Gastroesophageal sphincter (tissue), 4 donors: ENCODE data around the gene DYRK4. TPM values are rescaled to one million over a fixed set of nuclear protein-coding genes. Genes with fewer than 3 reads are reported as not detected.
"Not testable (repeated sequence)": the region's sequence is repeated elsewhere in the genome, so short reads cannot be mapped to it uniquely, and the experiment has no call there.

Experiments used
- ATAC-seq: fragments of 150-250 bp; one replicate; pipeline ENCODE4 v1.9.1; 2016; ENCODE audit warnings: mild to moderate bottlenecking, moderate library complexity
- H3K27ac ChIP-seq, 4 donors: fragments of 200-600 bp; sonication (generic) in 3 of 4; 1 replicate in 3 of 4; 2 replicates in 1 of 4; pipeline ENCODE4 v1.5.1; 2016 to 2019
- H3K27me3 ChIP-seq: fragments of 200-600 bp; sonication (generic); one replicate; pipeline ENCODE4 v1.5.1; 2019
- H3K36me3 ChIP-seq, 2 donors: fragments of 200-600 bp; sonication (generic); one replicate each; pipeline ENCODE4 v1.5.1; 2019; ENCODE audit warnings: control low read depth in 1 of 2
- H3K4me1 ChIP-seq, 3 donors: fragments of 200-600 bp; sonication (generic); 1 replicate in 2 of 3; 2 replicates in 1 of 3; pipeline ENCODE4 v1.5.1; 2016 to 2019; ENCODE audit warnings: control low read depth in 2 of 3
- H3K4me3 ChIP-seq, 2 donors: fragments of 200-600 bp; sonication (generic); one replicate each; pipeline ENCODE4 v1.5.1; 2019; ENCODE audit warnings: mild to moderate bottlenecking in 1 of 2, moderate library complexity in 1 of 2
- H3K9me3 ChIP-seq, 3 donors: fragments of 200-600 bp; sonication (generic); one replicate each; pipeline ENCODE4 v1.5.1; 2017 to 2019; ENCODE audit warnings: control low read depth in 2 of 3
- EP300 ChIP-seq: sonication (generic); formaldehyde crosslinking; IDR thresholded peaks from one replicate; pipeline ENCODE4 v1.6.1; 2017; ENCODE audit warnings: antibody characterized with exemption, mild to moderate bottlenecking
- POLR2A ChIP-seq, 2 donors: fragments of 450-650 bp; IDR thresholded peaks; one replicate each; pipeline ENCODE4 v1.6.1; 2017; ENCODE audit warnings: antibody characterized with exemption in 2 of 2, mild to moderate bottlenecking in 2 of 2, moderate library complexity in 1 of 2
- POLR2AphosphoS5 ChIP-seq: sonication (generic); formaldehyde crosslinking; IDR thresholded peaks from one replicate; pipeline ENCODE4 v1.6.1; 2017; ENCODE audit warnings: antibody characterized with exemption
- WGBS, 2 donors: methylation state at CpG; one replicate each; pipeline ENCODE4 v1.1.5; 2018; ENCODE audit warnings: low coverage in 1 of 2; 5-methylcytosine and 5-hydroxymethylcytosine counted together
- total RNA-seq, 4 donors: library from RNA; depleted of rRNA; stranded (reverse); fragments of >200 nt; gene quantifications; one replicate each; pipeline ENCODE4 v1.1.0, GENCODE V29; 2016
- TF ChIP-seq, protein P1 (sequence below), 4 experiments: fragments of 200-600 bp in 2 of 4; fragments of 450-650 bp in 2 of 4; sonication (generic) in 1 of 4; IDR thresholded peaks; one replicate each; pipeline ENCODE4 v1.5.1; 2017 to 2019; ENCODE audit warnings: antibody characterized with exemption in 4 of 4, mild to moderate bottlenecking in 2 of 4, moderate library complexity in 2 of 4

Gene DYRK4, protein sequence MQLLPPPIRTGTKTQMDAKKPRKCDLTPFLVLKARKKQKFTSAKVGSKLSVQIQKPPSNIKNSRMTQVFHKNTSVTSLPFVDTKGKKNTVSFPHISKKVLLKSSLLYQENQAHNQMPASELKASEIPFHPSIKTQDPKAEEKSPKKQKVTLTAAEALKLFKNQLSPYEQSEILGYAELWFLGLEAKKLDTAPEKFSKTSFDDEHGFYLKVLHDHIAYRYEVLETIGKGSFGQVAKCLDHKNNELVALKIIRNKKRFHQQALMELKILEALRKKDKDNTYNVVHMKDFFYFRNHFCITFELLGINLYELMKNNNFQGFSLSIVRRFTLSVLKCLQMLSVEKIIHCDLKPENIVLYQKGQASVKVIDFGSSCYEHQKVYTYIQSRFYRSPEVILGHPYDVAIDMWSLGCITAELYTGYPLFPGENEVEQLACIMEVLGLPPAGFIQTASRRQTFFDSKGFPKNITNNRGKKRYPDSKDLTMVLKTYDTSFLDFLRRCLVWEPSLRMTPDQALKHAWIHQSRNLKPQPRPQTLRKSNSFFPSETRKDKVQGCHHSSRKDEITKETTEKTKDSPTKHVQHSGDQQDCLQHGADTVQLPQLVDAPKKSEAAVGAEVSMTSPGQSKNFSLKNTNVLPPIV
- 10 to 100 TPM; 43.1 to 53.9 (median 47.1) TPM for total RNA-seq

DNA sequence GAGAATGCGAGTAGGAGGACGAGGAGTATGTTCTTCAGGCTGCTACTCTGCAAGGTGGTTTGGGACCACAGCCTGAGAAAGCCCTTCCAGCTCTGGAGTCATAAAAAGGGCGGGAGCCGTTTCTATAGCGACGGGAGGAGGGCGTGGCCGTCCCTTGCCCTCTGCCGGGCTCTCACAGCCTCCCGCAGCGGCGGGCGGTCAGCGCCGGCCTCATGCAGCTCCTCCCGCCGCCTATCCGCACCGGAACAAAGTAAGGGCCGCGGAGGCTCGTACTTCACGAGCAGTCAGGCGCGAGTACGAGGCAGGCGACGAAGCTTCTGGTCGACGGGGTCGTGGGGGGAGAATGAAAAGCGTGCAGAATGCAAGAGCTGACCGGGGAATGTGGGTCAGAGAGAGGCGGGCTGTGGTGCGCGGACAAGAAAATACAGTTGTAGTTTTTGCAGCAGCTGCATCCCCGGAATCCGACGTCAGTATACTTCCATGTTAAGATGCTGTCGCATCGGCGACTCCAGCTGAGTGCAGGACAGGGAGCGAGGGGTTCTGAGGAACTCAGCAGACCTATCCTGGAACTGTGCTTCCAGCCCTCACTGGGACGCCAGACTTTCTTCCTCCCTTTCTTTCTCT, at the start of gene DYRK4:
DYRK4 (plus strand) TSS at position 175 of the 624 bp plus-strand sequence; CDS start at position 213, 38 bp downstream.
- 8 to 22% methylated on average over 9 to 18 of the region's 44 CpGs for WGBS, 2 donors
- peak; percentile 88 for ATAC-seq
- Histone ChIP-seq H3K4me3 (peak within 1 kb of the TSS; percentile 15 to 39), H3K27me3 (peaks cover 11% of the 10 kb centered on the region), H3K9me3 (no peaks in the 10 kb centered on the region), H3K36me3 (no peaks in the 10 kb centered on the region), H3K4me1 (peaks cover 0 to 12% (median 3%) of the 10 kb centered on the region in 3 donors), H3K27ac (peak within 1 kb of the TSS in 2 of 4 donors; percentile 12)
- TF ChIP-seq, protein P1, sequence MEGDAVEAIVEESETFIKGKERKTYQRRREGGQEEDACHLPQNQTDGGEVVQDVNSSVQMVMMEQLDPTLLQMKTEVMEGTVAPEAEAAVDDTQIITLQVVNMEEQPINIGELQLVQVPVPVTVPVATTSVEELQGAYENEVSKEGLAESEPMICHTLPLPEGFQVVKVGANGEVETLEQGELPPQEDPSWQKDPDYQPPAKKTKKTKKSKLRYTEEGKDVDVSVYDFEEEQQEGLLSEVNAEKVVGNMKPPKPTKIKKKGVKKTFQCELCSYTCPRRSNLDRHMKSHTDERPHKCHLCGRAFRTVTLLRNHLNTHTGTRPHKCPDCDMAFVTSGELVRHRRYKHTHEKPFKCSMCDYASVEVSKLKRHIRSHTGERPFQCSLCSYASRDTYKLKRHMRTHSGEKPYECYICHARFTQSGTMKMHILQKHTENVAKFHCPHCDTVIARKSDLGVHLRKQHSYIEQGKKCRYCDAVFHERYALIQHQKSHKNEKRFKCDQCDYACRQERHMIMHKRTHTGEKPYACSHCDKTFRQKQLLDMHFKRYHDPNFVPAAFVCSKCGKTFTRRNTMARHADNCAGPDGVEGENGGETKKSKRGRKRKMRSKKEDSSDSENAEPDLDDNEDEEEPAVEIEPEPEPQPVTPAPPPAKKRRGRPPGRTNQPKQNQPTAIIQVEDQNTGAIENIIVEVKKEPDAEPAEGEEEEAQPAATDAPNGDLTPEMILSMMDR (IDR thresholded peaks at IDR 0.05), result peak in 1 of 4 experiments; percentile 9
- TF ChIP-seq POLR2AphosphoS5, result no peak
- no peak for TF ChIP-seq EP300
- peak in 1 of 2 donors; percentile 33 for TF ChIP-seq POLR2A (IDR thresholded peaks at IDR 0.05)

DNA sequence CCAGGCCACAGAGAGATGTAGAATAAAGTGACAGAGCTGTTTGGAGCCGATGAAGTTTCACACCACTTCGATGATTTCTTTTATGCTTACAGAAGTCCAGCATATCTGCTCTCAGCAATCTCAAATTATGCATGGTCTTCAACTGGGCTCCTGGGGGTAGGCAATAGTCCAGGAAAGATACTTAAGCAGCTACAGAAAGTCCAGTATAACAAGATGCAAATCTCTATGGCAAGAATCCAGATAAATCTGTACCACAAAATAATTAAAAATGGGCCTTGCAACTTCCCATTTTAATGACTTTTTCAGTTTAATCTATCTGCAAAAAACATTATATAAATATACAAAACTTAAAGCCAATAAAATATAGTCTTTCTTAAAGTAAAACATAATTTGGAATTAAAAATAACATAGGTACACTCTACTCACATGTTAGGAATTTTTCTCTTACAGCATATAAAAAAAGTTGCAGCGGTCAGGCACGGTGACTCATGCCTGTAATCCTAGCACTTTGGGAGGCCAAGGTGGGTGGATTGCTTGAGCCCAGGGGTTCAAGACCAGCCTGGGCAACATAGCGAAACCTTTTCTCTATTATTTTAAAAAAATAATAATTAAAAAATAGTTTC, 43.8 kb upstream of the DYRK4 start:
- H3K27me3 ChIP-seq, result no peaks in the 10 kb centered on the region
- TF ChIP-seq EP300 (no peak), POLR2AphosphoS5 (peak; percentile 14)
- H3K4me1 ChIP-seq, result no peaks in the 10 kb centered on the region
- WGBS, 2 donors, result 66 to 76% methylated on average over 5 of the region's 5 CpGs
- H3K9me3 ChIP-seq, result no peaks in the 10 kb centered on the region
- no peak overlapping the region for H3K4me3 ChIP-seq
- ATAC-seq, result no peak
- peaks cover 3 to 71% of the 10 kb centered on the region in 2 donors for H3K36me3 ChIP-seq
- no peak overlapping the region for H3K27ac ChIP-seq

DNA sequence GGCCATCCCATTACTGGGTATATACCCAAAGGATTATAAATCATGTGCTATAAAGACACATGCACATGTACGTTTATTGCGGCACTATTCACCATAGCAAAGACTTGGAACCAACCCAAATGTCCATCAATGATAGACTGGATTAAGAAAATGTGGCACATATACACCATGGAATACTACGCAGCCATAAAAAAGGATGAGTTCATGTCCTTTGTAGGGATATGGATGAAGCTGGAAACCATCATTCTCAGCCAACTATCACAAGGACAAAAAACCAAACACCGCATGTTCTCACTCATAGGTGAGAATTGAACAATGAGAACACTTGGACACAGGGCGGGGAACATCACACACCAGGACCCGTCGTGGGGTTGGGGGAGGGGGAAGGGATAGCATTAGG, 38.6 kb upstream of the DYRK4 start:
- peaks cover 0 to 71% of the 10 kb centered on the region in 2 donors for H3K36me3 ChIP-seq
- not testable (repeated sequence) for ATAC-seq, H3K27ac ChIP-seq, H3K4me3 ChIP-seq, H3K27me3 ChIP-seq, H3K9me3 ChIP-seq, H3K4me1 ChIP-seq
- WGBS, 2 donors, result 80 to 82% methylated on average over 1 to 6 of the region's 7 CpGs

DNA sequence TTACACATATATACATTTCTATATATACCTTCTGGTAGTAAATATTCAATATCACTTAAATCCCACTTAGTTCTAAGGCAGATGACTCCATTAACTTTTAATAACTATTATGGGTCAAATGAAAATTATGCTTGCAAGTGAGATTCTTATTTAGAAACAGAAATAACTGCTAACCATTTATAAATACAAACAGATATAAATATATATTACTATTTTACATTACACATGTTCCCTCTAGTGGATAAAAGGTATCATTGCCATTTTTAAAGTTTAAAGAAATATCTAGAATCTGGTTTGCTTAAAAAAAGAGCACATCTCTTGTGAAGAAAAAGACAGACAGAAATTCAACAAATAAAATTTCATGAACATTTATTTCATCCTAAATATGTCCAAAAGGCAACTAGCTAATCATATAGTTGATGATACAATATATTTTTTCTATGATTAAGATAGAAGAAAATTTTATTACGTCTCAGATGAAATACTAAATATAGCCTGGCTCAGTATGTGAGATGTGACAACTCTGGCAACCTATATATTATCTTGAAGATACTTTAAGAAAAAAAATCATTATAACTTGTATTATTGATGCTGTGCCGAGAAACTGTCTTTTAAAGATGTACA, 35.0 kb upstream of the DYRK4 start:
- Histone ChIP-seq H3K9me3 (no peaks in the 10 kb centered on the region), H3K4me1 (no peaks in the 10 kb centered on the region), H3K4me3 (no peak overlapping the region), H3K27me3 (no peaks in the 10 kb centered on the region), H3K36me3 (peaks cover 0 to 74% of the 10 kb centered on the region in 2 donors), H3K27ac (no peak overlapping the region)
- TF ChIP-seq, protein P1 (IDR thresholded peaks at IDR 0.05), result peak; percentile 20 to 52 (median 32)
- no peak for TF ChIP-seq POLR2A (IDR thresholded peaks at IDR 0.05)
- no peak for ATAC-seq
- 77 to 89% methylated on average over 2 of the region's 2 CpGs for WGBS, 2 donors

DNA sequence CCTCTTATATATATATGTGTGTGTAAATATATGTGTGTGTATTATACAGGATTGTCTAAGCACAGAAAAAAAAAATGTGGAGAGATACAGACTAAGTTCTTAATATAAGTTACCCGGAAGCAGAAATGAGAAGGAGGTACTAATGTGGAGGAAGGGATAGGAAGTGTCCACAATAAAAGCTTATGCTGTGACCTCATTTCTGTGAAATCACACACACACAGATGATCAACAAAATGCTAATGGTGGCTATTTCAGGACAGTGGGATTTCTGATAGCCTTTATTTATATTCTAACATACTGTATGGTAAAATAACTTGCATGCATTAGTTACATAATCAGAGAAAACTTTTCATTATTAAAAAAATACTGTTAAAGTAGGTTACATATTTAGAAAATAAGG, 31.8 kb upstream of the DYRK4 start:
- TF ChIP-seq POLR2AphosphoS5, result no peak
- no peak for TF ChIP-seq EP300
- TF ChIP-seq, protein P1 (IDR thresholded peaks at IDR 0.05), result no peak
- no peak for TF ChIP-seq POLR2A (IDR thresholded peaks at IDR 0.05)
- no peak for ATAC-seq
- WGBS, 2 donors, result 53 to 71% methylated on average over 1 of the region's 1 CpG
- no peak overlapping the region for H3K4me3 ChIP-seq
- no peaks in the 10 kb centered on the region for H3K4me1 ChIP-seq
- no peaks in the 10 kb centered on the region for H3K9me3 ChIP-seq
- no peak overlapping the region for H3K27ac ChIP-seq
- H3K27me3 ChIP-seq, result no peaks in the 10 kb centered on the region
- H3K36me3 ChIP-seq, result peaks cover 0 to 74% of the 10 kb centered on the region in 2 donors
